DMS 273 (cell line): ENCODE data around the gene MINDY4B.
A peak's percentile ranks its signal among the peaks of the same experiment; 100 is the strongest.
"Not testable (repeated sequence)": the region's sequence is repeated elsewhere in the genome, so short reads cannot be mapped to it uniquely, and the experiment has no call there.

Experiments
- DNase-seq: peaks from one replicate; lab custom pipeline; 2025; ENCODE audit not compliant: unreplicated experiment; lab: John Stamatoyannopoulos, UW

The MINDY4B gene

GRCh38 chr3:150899141-150899540 lies 6.1 kb downstream of the MINDY4B start:
- DNase-seq: peak; percentile 63

DNA sequence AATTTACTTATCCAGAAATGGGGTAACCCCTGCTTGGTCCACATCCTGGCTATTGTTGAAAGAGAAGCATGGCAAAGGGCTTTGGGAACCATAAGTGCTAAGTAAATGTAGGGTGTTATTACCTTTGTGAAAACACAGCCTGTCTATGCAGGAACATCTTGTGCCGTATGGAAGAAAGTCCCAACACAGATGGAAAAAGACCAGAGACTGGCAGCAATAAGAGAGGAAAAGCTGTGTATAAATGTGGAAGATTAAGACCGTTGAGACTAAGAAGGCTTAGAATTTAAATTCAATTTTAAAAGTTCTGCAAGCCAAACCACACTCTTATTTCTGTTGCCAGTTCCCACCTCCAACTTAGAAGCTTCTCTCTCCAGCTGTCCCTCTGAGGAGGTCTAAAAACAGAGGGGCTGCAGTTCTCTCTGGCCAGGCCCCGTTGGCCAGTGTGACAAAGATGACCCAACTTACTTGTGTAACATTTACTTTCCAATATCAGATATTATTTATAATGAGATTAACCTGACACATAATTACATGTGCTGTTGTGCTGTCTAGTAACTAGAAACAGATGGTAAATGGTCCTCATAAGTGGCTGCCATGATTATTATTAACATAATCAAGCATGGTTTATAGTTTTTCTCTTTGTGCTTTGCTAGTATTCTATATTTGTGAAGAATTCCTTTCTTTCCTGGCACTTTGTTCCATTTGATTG lies 7.0 kb downstream of the MINDY4B start:
- DNase-seq: peak; percentile 46

GRCh38 chr3:150897592-150897991 lies 7.6 kb downstream of the MINDY4B start:
- no peak for DNase-seq

DNA sequence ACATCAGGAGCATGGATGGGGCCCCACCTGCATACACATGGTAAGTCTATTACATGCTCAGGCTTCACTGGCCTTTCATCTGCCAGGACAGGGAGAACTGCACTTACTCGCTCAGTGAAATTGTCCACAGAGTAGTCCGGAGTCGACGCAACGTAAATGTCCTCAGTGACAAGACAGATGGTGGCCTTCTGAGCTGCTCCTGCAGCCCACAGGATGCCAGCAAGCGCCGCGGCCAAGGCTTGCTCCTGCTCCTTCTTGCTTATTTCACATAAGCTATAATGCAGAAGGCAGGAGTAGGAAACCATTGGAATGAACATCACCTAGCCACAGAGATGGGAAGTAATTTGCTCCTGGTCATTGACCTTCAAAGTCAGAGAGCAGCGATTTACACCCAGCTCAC lies 14.4 kb downstream of the MINDY4B start:
- no peak for DNase-seq

DNA sequence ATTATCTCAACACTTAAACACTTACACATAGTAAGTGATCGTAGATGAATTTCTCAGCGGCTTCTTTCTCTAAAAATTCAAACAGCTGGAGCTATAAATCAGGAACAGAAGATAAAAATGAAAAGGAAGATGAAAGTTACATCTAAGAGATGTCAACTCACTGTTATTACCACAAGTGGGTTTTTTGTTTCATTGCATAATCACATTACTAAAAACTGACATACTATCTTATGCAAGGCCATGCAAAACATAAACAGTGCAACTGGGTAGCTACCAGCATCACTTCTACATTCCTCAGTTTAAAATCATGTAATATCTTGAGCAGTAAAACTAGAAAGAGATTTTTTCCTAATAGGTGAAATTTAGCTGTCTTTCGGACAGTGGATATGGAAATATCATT lies 14.9 kb downstream of the MINDY4B start:
- DNase-seq: no peak

GRCh38 chr3:150889106-150889505 lies 16.1 kb downstream of the MINDY4B start:
- DNase-seq: no peak

- no peak for DNase-seq
Observed at GRCh38 chr3:150887031-150887430, 18.2 kb downstream of the MINDY4B start.

- DNase-seq: no peak
Observed at GRCh38 chr3:150885535-150885934, 19.7 kb downstream of the MINDY4B start.

DNA sequence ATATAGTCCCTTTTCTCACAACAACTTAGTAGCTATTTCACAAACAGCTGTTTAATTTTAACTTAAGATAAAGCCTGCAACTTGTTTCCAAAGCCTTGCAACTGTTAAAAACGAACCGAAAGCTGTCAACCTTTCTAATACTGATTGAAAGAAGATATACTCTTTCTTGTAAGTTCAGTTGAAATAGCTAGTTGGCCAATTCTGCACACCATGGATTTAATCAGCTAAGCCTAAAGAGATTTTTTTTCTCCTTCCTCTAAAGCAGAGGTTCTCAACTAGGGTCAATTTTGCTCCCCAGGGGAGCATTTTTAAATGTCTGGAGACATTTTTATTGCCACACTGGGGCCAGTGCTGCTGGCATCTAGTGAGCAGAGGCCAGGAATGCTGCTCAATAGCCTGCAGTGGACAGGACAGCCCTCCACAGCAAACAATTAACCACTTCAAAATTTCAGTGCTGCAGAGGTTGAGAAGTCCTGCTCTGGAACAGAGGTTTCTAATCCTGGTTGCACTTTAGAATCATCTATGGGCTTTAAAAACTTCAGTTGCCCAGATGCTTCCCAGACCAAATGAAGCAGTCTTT lies 26.2 kb downstream of the MINDY4B start:
- DNase-seq: no peak

DNA sequence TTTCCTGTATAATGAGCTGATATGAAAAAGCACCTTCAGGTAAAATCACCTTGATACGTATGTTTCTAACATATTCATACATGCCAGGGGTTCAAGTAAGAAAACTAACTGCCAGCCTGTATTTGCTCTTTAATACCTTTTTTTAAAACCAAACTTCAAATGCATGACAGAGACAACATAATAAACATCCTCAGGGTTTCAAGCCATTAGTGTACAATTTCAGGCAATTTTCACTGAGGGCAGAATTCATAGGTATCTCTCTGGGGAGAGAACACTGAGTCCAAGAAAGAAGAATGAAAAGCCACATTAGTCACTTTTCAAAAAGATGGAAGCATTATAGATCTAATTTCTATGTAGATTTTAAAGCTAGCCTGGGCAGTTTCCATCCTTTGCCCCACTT lies 26.9 kb downstream of the MINDY4B start:
- DNase-seq: no peak

DNA sequence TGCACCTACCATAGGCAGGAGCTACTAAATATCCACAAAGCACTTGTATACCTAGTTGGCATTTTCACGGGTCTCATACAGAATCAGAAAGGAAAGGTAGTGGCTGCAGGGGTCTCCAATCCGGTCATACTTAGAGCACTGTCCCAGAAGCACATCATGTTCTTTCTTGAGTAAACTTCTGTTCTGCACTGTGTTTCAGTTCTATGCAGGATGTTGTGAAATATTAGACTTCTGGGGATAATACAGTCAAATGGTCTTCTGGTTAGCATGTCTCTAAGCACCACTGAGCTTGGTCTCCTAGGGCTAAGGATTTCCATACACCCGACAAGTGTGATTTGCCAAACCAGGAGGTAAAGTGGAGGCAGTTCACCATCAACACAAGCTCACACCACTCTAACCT lies 27.9 kb downstream of the MINDY4B start:
- no peak for DNase-seq

- no peak for DNase-seq
Observed at GRCh38 chr3:150876611-150877265, 28.5 kb downstream of the MINDY4B start.

DNA sequence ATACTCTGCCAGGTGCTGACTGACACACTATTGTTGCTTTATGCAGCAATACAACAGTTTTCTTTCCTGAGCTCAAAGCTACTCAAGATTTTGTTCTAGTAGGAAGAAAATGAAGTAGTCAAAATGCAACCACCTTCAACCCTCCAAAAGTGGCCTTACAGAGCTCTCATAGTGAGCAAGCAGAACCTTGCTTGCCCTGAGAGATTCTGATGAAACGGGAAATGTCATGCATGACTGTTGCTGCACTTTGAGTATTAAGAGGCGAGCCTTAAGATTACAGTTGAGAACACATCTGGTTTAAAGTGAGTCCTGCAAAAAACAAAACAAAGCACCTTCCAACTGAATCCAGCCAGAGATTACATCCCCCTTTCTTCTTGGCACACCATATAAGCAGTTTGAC lies 29.7 kb downstream of the MINDY4B start:
- DNase-seq: no peak

GRCh38 chr3:150874666-150875219 lies 30.5 kb downstream of the MINDY4B start:
- DNase-seq: no peak

- no peak for DNase-seq
Observed at GRCh38 chr3:150871192-150871591, 34.0 kb downstream of the MINDY4B start.

DNA sequence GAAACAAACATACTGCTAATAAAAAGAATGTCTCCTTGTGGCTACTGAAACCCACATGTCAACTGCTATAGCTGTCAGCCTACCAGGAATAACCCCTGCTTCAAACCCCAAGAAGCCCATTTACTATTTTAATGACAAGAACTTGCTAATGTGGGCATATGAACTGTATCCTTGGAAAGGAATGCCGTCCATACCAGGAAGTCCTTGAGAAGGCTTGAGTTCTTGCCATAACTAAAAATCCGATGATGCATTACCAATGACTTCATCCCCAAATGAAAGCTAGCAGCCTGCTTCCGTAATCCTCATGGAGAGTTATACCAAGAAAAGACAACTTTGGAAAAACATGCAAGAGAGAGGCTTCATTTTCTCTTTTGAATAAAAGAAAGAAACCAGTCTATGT lies 34.8 kb downstream of the MINDY4B start:
- DNase-seq: no peak

DNA sequence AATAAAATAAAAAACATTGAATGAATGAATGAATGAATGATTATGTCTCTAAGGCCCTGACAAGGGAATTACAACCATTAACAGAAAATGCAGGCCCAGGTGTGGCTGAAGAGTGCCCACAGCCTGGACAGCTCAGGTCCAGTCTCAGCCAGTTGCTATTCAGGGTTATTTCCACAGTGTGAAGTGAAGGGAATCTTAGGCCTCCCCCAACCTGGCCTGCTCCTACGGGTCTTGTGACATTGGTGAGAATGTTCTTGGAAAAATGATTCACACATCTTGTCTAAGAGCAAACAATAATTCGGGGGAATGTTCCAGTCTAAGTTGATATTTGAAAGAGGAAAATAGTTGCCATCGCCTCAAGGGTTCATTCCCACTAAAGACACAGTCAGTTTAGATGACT lies 37.0 kb downstream of the MINDY4B start:
- no peak for DNase-seq

DNA sequence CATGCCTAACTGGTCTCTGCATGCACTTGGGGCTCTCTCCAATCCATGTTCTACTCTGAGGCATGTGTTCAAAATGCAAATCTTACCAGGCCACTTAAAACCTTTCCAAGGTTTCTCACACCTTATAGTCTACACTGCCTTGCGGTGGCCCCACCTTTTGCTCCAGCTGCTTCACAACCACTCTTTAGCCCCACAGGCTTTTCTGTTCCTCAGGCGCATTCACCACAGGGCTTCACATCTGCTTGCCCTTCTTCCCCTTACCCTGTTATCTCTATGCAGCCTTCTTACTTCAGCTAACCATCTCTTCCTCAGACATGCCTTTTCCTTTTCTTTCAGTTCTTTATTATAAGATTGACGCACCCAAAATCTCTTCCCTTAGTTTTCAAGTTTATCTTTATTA lies 37.8 kb downstream of the MINDY4B start:
- DNase-seq: no peak

- DNase-seq: not testable (repeated sequence)
Observed at GRCh38 chr3:150863921-150864320, 41.3 kb downstream of the MINDY4B start.

DNA sequence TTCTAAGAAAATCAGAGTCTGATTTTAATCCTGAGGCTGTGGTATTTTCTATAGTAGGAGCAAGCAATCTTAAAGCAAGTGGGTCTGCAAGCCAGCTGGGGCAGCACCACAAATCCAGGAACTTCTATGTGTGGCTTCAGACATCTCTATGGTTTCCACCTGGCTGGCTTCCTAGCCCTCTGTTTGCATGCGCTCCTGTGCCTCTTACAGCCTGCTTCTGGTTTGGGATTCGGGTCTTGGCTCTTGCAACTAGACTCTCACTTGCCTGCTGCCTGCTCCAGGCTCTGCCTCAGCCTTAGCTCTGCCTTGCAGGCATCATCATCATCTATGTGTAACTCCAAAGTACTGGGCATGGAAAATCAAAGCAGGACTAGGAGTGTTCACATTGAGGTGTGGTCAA lies 43.4 kb downstream of the MINDY4B start:
- no peak for DNase-seq

GRCh38 chr3:150857936-150858335 lies 47.3 kb downstream of the MINDY4B start:
- not testable (repeated sequence) for DNase-seq

DNA sequence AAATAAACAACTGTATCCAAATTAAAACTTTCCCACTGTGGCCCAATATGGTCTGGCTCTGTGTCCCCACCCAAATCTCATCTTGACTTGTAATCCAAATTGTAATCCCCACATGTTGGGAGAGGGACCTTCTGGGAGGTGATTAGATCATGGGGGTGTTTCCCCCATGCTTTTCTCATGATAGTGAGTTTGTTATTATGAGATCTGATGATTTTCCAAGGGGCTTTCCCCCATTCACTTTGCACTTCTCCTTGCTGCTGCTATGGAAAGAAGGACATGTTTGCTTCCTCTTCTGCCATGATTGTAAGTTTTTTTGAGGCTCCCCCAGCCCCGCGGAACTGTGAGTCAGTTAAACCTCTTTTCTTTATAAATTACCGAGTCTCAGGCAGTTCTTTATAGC lies 55.0 kb downstream of the MINDY4B start:
- no peak for DNase-seq
